ENCODE data around the gene TRIM28. TPM values are rescaled to one million over a fixed set of nuclear protein-coding genes. Genes with fewer than 3 reads are reported as not detected.

TRIM28 gene
- total RNA-seq, 4 donors from 2014 or later = 180 to 694 (median 297) TPM

GRCh38 chr19:58511353-58512208, 32.3 kb upstream of the TRIM28 start, which contains the start of gene SLC27A5:
Gene SLC27A5 (minus strand): TSS chr19:58511992. CDS start chr19:58511955, 37 bp downstream.
- DNase-seq = peak; percentile 56
- in situ Hi-C loops (cut with MboI; ENCODE audit: low pct_ligation_motif_present in 1 of 4, low pct_unique_long_range_greater_than_20kb in 1 of 4, low sequenced_read_pairs in 3 of 4) = no loop called here
- H3K9me3 ChIP-seq = no peaks in the 10 kb centered on the region

GRCh38 chr19:58513213-58513693, 30.6 kb upstream of the TRIM28 start:
- WGBS, 2 donors (ENCODE audit: low coverage in 1 of 2) = 75 to 83% methylated on average over 2 to 10 of the region's 10 CpGs
- in situ Hi-C loops (cut with MboI; ENCODE audit: low pct_ligation_motif_present in 1 of 4, low pct_unique_long_range_greater_than_20kb in 1 of 4, low sequenced_read_pairs in 3 of 4) = no loop called here
- peaks cover 0 to 6% (median 0%) of the 10 kb centered on the region in 4 donors for H3K36me3 ChIP-seq
- intact Hi-C loops (cut with DNase I; ENCODE audit: low total_unique reads) = no loop called here
- no peaks in the 10 kb centered on the region for H3K27me3 ChIP-seq
- TF ChIP-seq POLR2A (IDR thresholded peaks at IDR 0.05) = no peak
- TF ChIP-seq EP300 (IDR thresholded peaks at IDR 0.05; ENCODE audit: low read depth) = no peak
- no peak for TF ChIP-seq POLR2AphosphoS5 (IDR thresholded peaks at IDR 0.05)
- TF ChIP-seq, protein P1, sequence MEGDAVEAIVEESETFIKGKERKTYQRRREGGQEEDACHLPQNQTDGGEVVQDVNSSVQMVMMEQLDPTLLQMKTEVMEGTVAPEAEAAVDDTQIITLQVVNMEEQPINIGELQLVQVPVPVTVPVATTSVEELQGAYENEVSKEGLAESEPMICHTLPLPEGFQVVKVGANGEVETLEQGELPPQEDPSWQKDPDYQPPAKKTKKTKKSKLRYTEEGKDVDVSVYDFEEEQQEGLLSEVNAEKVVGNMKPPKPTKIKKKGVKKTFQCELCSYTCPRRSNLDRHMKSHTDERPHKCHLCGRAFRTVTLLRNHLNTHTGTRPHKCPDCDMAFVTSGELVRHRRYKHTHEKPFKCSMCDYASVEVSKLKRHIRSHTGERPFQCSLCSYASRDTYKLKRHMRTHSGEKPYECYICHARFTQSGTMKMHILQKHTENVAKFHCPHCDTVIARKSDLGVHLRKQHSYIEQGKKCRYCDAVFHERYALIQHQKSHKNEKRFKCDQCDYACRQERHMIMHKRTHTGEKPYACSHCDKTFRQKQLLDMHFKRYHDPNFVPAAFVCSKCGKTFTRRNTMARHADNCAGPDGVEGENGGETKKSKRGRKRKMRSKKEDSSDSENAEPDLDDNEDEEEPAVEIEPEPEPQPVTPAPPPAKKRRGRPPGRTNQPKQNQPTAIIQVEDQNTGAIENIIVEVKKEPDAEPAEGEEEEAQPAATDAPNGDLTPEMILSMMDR (IDR thresholded peaks at IDR 0.05) = no peak
- no peaks in the 10 kb centered on the region for H3K9me3 ChIP-seq
- DNase-seq = no peak
- H3K27ac ChIP-seq = peak overlapping the region; percentile 48 to 84 (median 80)
- H3K4me3 ChIP-seq = no peak overlapping the region
- H3K4me1 ChIP-seq = peaks cover 19 to 36% (median 28%) of the 10 kb centered on the region in 4 donors

More at GRCh38 chr19:58511353-58512208, 32.3 kb upstream of the TRIM28 start, which contains the start of gene SLC27A5:
- H3K27me3 ChIP-seq = no peaks in the 10 kb centered on the region
- no peak within 1 kb of the TSS for H3K4me3 ChIP-seq
- peaks cover 10 to 27% (median 21%) of the 10 kb centered on the region in 4 donors for H3K4me1 ChIP-seq
- no peak within 1 kb of the TSS for H3K27ac ChIP-seq
- intact Hi-C loops (cut with DNase I; ENCODE audit: low total_unique reads) = no loop called here
- WGBS, 2 donors (ENCODE audit: low coverage in 1 of 2) = 50 to 92% methylated on average over 1 to 17 of the region's 25 CpGs
- TF ChIP-seq POLR2AphosphoS5 (IDR thresholded peaks at IDR 0.05) (peak in 1 of 3 donors; percentile 7), POLR2A (IDR thresholded peaks at IDR 0.05) (peak; percentile 13), EP300 (IDR thresholded peaks at IDR 0.05; ENCODE audit: low read depth) (no peak)
- H3K36me3 ChIP-seq = no peaks in the 10 kb centered on the region

- Histone ChIP-seq H3K27me3 (no peaks in the 10 kb centered on the region), H3K27ac (peak overlapping the region; percentile 48 to 84 (median 80)), H3K4me1 (peaks cover 25 to 43% (median 34%) of the 10 kb centered on the region in 4 donors), H3K9me3 (no peaks in the 10 kb centered on the region), H3K4me3 (peak overlapping the region; percentile 15 to 43 (median 36)), H3K36me3 (peaks cover 0 to 6% (median 0%) of the 10 kb centered on the region in 4 donors)
- DNase-seq = peak; percentile 94
- intact Hi-C loops (cut with DNase I; ENCODE audit: low total_unique reads) = no loop called here
- in situ Hi-C loops (cut with MboI; ENCODE audit: low pct_ligation_motif_present in 1 of 4, low pct_unique_long_range_greater_than_20kb in 1 of 4, low sequenced_read_pairs in 3 of 4) = no loop called here
- WGBS, 2 donors (ENCODE audit: low coverage in 1 of 2) = 9% methylated on average over 65 of the region's 66 CpGs; no CpG with 5 or more reads in 1 of the 2 donors
- TF ChIP-seq EP300 (IDR thresholded peaks at IDR 0.05; ENCODE audit: low read depth) = no peak
- TF ChIP-seq POLR2AphosphoS5 (IDR thresholded peaks at IDR 0.05) = peak in 2 of 3 donors; percentile 74 to 80
- TF ChIP-seq, protein P1 (IDR thresholded peaks at IDR 0.05) = peak; percentile 75 to 95 (median 94)
- TF ChIP-seq POLR2A (IDR thresholded peaks at IDR 0.05) = peak; percentile 21
Measured at GRCh38 chr19:58513694-58514563, 29.9 kb upstream of the TRIM28 start.

DNA sequence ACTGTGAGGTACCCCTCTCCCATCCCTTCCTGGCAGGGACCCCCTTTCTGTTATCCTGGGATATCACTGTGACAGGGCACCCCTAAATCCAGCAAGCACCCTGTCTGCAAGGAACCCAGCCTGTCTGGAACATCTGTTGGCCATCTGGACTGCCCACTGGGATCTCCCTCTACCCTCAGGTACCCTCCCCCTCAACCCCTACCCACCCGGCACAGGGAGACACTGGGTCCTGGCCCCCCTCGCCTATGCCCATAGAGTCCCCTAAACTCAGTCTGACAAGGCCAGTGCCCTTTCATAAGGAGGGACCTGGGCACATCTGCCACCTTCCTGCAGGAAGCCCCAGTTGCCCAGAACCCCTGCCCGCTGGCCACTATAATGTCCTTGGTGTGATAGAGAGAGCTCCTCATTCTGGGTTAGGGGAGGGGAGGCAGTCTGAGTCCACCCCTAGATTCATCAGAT, 29.3 kb upstream of the TRIM28 start:
- peaks cover 0 to 6% (median 0%) of the 10 kb centered on the region in 4 donors for H3K36me3 ChIP-seq

More for the DNA sequence above, 29.3 kb upstream of the TRIM28 start:
- TF ChIP-seq EP300 (IDR thresholded peaks at IDR 0.05; ENCODE audit: low read depth) (no peak), POLR2A (IDR thresholded peaks at IDR 0.05) (no peak), POLR2AphosphoS5 (IDR thresholded peaks at IDR 0.05) (no peak)
- TF ChIP-seq, protein P1 (IDR thresholded peaks at IDR 0.05) = no peak
- Histone ChIP-seq H3K4me3 (peak overlapping the region in 3 of 4 donors; percentile 15 to 43 (median 35)), H3K27me3 (no peaks in the 10 kb centered on the region), H3K27ac (peak overlapping the region; percentile 48 to 84 (median 80)), H3K9me3 (no peaks in the 10 kb centered on the region), H3K4me1 (peaks cover 25 to 43% (median 35%) of the 10 kb centered on the region in 4 donors)
- in situ Hi-C loops (cut with MboI; ENCODE audit: low pct_ligation_motif_present in 1 of 4, low pct_unique_long_range_greater_than_20kb in 1 of 4, low sequenced_read_pairs in 3 of 4) = no loop called here
- WGBS, 2 donors (ENCODE audit: low coverage in 1 of 2) = 66% methylated on average over 3 of the region's 3 CpGs; no CpG with 5 or more reads in 1 of the 2 donors
- intact Hi-C loops (cut with DNase I; ENCODE audit: low total_unique reads) = no loop called here
- DNase-seq = no peak
